HG03135 (cell line): ENCODE data around the gene TBC1D25.
"Not testable (repeated sequence)": the region's sequence is repeated elsewhere in the genome, so short reads cannot be mapped to it uniquely, and the experiment has no call there.

Experiments used
- ATAC-seq: cut with Tn5 transposase; IDR thresholded peaks from one replicate; pipeline ENCODE4 v1.9.1; 2021; ENCODE audit warnings: mild to moderate bottlenecking, moderate library complexity; ENCODE audit not compliant: unreplicated experiment

Gene TBC1D25

GRCh38 chrX:48555731-48556325 lies 16.3 kb downstream of the TBC1D25 start:
- not testable (repeated sequence) for ATAC-seq

GRCh38 chrX:48558271-48558670 lies 18.8 kb downstream of the TBC1D25 start:
- ATAC-seq: no peak

DNA sequence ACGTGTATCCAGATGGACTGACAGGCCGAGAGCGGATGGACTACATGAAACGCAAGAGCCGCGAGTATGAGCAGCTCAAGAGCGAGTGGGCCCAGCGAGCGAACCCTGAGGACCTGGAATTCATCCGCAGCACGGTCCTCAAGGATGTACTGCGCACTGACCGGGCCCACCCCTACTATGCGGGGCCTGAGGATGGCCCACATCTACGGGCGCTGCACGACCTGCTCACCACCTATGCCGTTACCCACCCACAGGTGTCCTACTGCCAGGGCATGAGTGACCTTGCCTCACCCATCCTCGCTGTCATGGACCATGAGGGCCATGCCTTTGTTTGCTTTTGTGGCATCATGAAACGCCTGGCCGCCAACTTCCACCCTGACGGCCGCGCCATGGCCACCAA lies 20.1 kb downstream of the TBC1D25 start:
- no peak for ATAC-seq

- ATAC-seq: no peak
Observed at GRCh38 chrX:48560056-48560455, 20.5 kb downstream of the TBC1D25 start.

DNA sequence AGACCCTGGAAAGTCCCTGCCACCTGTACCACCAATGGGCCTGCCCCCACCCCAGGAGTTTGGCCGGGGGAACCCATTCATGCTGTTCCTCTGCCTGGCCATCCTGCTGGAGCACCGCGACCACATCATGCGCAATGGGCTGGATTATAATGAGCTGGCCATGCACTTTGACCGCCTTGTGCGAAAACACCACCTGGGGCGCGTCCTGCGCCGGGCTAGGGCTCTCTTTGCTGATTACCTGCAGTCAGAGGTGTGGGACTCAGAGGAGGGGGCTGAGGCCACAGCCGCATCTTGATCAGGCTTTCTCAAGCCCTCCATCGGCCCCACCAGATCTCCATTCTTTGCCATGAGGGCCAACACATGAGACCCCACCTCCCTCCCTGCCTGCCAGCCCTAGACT lies 21.2 kb downstream of the TBC1D25 start:
- no peak for ATAC-seq

DNA sequence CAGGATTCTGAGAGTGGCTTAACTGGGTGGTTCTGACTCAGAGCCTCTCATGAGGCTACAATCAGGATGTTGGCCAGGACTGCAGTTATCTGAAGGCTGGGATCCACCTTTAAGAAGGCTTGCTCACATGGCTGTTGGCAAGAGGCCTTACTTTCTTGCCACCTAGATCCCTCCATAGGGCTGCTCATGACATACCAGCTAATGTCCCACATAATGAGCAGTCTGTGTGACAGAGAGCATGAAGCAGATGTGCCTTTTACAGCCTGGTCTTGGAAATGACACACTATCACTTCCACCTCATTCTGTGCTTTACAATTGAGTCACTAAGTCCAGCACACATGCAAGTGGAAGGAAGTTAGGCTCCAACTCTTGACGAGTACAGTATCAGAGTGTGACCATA lies 30.4 kb downstream of the TBC1D25 start:
- no peak for ATAC-seq

- ATAC-seq: no peak
Observed at GRCh38 chrX:48573690-48574269, 34.3 kb downstream of the TBC1D25 start.

DNA sequence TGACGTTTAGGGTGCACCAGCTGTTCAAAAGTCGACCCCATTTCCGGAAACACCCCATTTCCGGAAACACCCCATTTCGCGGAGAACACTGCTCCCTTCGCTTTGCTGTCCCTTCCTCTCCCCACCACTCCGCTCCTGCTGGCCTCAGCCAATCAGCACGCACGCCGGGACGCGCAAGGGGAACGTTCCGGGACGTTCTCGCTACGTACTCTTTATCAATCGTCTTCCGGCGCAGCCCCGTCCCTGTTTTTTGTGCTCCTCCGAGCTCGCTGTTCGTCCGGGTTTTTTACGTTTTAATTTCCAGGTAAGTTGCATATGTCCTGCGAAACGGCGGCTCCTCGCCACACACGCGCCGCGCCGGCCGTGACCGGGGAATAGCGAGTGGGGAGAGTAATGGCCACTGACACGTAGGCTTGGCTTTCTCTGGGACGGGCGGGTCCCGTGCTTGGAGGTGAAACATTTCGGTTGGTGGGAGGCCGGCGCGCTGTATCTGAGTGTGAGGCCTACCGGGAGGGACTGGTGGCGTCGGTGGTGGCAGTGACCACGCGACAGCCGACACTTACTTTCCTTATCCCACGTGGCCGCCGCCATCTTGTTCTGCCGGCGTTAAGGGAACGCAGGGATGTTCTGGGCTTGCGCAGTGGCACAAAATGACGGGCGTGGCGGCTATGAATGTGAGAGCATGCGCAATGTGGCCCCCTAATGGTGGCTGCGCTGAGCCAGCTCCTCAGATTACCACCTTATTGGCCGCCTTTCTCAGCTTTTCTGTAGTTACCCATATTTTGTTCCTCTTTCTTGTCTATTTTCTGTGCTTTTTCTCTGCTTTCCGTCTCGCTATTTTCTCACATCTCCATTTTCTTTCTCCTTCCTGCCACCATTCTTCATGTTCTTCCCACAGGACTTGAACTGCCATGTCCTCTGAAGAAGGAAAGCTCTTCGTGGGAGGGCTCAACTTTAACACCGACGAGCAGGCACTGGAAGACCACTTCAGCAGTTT lies 35.1 kb downstream of the TBC1D25 start, which contains the start of gene RBM3:
Gene RBM3 (plus strand): TSS at position 215 of the 997 bp plus-strand sequence. CDS start 697 bp downstream, at position 912.
- peak; percentile 83 for ATAC-seq

DNA sequence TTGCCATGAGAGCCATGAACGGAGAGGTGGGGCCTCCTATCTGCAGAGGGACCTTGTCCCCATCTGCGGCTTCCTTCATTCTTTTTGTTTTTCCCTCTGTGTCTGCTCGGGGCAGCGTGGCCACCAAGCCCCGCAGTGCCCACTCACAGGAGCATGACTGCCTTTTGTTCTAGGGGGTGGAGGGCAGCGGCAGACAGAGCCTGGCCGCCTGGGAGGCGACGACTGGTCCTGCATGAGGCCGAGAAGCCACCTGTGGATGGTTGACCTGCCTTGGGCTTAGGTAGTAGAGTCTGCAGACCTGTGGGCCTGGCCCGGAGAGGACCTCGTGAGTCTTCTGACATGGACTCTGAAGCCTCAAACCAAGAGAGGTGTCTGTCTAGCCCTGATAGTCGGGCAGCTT lies 36.1 kb downstream of the TBC1D25 start:
- no peak for ATAC-seq

GRCh38 chrX:48576108-48576507 lies 36.6 kb downstream of the TBC1D25 start:
- no peak for ATAC-seq

- no peak for ATAC-seq
Observed at GRCh38 chrX:48578661-48579128, 39.2 kb downstream of the TBC1D25 start.

DNA sequence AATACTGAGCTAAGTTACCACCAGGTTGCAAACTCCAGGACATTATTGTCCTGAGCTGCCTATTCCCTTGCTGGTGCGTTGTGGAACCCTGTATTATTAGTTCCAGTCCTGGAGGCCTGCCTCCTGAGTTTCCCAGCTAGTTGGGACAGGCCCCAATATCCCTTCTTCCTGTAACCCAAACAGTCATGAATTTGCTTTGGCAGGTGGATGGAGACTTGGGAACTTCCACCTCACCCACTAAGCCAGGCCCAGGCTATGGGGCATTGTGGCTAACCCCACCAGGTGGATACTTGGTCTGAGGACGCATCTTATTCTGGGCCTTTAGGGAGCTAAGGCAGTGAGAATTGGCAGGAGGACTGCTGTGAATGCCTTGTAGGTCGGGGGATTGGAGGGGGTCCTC lies 39.7 kb downstream of the TBC1D25 start:
- no peak for ATAC-seq

DNA sequence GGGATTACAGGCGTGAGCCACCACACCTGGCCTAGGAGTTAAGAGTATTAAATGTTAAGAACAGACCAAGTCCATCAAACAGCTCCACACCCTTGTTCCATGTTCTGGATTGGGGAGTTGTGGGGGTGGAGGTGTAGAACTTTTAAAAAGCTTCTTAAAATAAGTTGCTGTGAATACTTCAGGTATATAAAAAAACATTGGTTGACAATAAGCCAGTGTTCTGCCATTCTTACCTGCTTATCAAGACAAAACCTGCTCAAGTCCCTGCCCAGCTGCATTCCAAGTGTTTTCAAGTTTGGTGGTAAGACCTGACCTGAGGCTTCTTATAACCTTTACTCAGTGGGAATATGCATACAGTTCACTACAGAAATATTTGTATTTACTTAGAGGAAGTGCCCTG lies 41.1 kb downstream of the TBC1D25 start:
- no peak for ATAC-seq

- no peak for ATAC-seq
Observed at GRCh38 chrX:48584698-48585097, 45.2 kb downstream of the TBC1D25 start.

- ATAC-seq: no peak
Observed at GRCh38 chrX:48589482-48590162, 50.1 kb downstream of the TBC1D25 start.

DNA sequence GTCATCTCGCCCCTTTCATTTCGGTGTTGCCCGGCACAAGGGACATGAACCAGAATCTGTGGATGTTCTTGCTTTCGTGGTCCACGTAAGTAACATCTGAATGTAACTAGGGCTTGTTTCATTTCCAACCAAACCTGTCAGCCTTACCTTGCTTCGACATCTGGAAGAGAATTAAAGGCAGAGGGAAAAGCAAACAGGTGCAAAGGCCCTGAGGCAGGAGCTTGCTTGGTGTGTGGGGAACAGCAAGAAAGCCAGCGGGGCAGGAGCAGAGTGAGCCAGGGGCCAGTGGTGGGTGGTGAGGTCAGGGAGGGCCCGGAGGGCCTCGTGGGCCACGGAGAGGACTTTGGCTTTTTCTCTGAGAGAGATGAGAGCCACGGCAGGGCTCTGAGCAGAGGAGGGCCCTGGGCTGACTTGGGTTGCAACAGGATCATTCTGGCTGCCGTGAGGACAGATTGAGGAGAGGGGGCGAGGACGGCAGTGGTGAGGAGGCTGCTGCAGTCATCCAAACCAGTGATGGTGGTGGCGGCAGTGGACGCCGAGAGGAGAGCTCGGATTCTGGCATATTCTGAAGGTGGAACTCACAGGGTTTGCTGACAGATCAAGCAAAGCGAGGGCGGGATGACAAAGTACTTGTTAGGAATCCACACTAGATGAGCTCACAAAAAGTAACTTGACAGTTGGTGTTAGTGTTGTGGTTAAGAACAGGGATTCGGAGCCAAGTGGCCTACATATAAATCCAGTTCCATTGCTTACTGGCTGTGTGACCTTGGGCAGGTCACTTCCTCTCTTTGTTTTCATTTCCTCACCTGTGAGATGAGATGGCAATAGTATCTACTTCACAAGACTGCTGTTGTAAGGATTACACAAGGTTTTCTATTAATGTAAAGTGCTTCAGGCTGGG lies 50.9 kb downstream of the TBC1D25 start:
- ATAC-seq: no peak

- no peak for ATAC-seq
Observed at GRCh38 chrX:48591255-48591791, 51.8 kb downstream of the TBC1D25 start.

DNA sequence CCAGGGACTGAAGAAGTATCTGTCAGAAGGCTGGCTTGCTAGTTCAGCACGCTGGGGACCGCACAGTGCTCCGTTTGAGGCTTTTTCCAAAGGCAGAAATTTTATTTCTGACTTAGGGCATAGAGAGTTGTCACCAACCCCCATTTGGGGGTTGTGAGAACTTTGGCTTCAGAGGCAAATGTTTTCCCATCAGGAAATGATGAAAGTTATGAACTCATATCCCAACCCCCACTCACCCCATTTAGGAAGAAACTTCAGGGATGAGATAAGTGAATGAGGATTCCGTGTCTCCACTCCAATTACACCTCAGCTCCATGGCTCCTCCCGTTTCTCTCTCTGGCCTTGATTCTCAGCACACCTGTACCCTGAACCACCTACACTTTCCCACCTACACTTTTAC lies 53.5 kb downstream of the TBC1D25 start:
- no peak for ATAC-seq

GRCh38 chrX:48595929-48596328 lies 56.4 kb downstream of the TBC1D25 start:
- no peak for ATAC-seq
